ENCODE data around the gene ZNF689. TPM values are rescaled to one million over a fixed set of nuclear protein-coding genes. Genes with fewer than 3 reads are reported as not detected.
A peak's percentile ranks its signal among the peaks of the same experiment; 100 is the strongest.

ZNF689 gene
- total and polyA plus RNA-seq, 2 of the 13 experiments (the other 11 are each of a cell fraction or from before 2014, with no cell fraction given), result 9.7 to 19.5 TPM

- TF ChIP-seq PAF1 (CRISPR knock-in tag; IDR thresholded peaks at IDR 0.05) (no peak), ATF4 (CRISPR knock-in tag; IDR thresholded peaks at IDR 0.05) (peak in 1 of 2 experiments; percentile 69; a peak in 2 of 4 replicates), HDAC1 (CRISPR knock-in tag; IDR thresholded peaks at IDR 0.05) (peak; percentile 95), CBX5 (CRISPR knock-in tag; IDR thresholded peaks at IDR 0.05; ENCODE audit: borderline replicate concordance) (peak; percentile 92), TAF1 (CRISPR knock-in tag; IDR thresholded peaks at IDR 0.05) (peak; percentile 99), ZNF280B (CRISPR knock-in tag; IDR thresholded peaks at IDR 0.05; ENCODE audit: borderline replicate concordance) (peak; percentile 95), ARID5B (CRISPR knock-in tag; IDR thresholded peaks at IDR 0.05) (peak; percentile 78), ATF6 (CRISPR knock-in tag; conservative IDR thresholded peaks at IDR 0.05) (peak; percentile 95), ZNF703 (CRISPR knock-in tag; IDR thresholded peaks at IDR 0.05; ENCODE audit: borderline replicate concordance) (peak; percentile 93; the same call in 1 of the 2 replicates), TARDBP (CRISPR knock-in tag; IDR thresholded peaks at IDR 0.05) (peak; percentile 88), ZC3H13 (CRISPR knock-in tag; IDR thresholded peaks at IDR 0.05) (peak; percentile 97), STAT5B (CRISPR knock-in tag; IDR thresholded peaks at IDR 0.05) (no peak; the same call in 1 of the 2 replicates), ATF3 (CRISPR knock-in tag; IDR thresholded peaks at IDR 0.05) (no peak; the same call in 1 of the 2 replicates), NFYB (CRISPR knock-in tag; IDR thresholded peaks at IDR 0.05) (peak; percentile 100), GLI4 (CRISPR knock-in tag; IDR thresholded peaks at IDR 0.05; ENCODE audit: borderline replicate concordance) (peak; percentile 99), ZNF512 (CRISPR knock-in tag; IDR thresholded peaks at IDR 0.05) (0 out of 2 replicates have a peak, but pooled peaks have one; percentile 57), MYC (CRISPR knock-in tag; IDR thresholded peaks at IDR 0.05; ENCODE audit: borderline replicate concordance) (peak; percentile 94)
Observed at GRCh38 chr16:30609926-30610839, at the start of gene ZNF689 (continued).

All from HepG2 (cell line).